ENCODE data around the gene JUP. TPM values are rescaled to one million over a fixed set of nuclear protein-coding genes. Genes with fewer than 3 reads are reported as not detected.

Gene JUP
- total and polyA plus RNA-seq, 2 of the 13 experiments (the other 11 are each of a cell fraction or from before 2014, with no cell fraction given): 12.1 to 20.6 TPM

- no peaks in the 10 kb centered on the region for H3K9me3 ChIP-seq (ENCODE audit: low read length)
- CTCF ChIA-PET (ENCODE audit: low intra/inter-chr PET ratio, low total read pairs): no interaction called here
- H3K9ac ChIP-seq (ENCODE audit: insufficient read depth, low read depth, low read length): no peak overlapping the region
- in situ Hi-C loops (cut with HindIII; ENCODE audit: extremely low pct_ligation_motif_present, low pct_unique_long_range_greater_than_20kb) (no loop called here), intact Hi-C loops (cut with micrococcal nuclease; ENCODE audit: unreplicated experiment) (no loop called here)
- no peaks in the 10 kb centered on the region for H3K27me3 ChIP-seq (ENCODE audit: control insufficient read depth in 1 of 2, insufficient read depth in 2 of 2, low read length in 2 of 2)
- no peak overlapping the region for H3K4me2 ChIP-seq (ENCODE audit: low read depth, low read length)
- peaks cover 9% of the 10 kb centered on the region; the same call in 1 of the 2 replicates for H4K20me1 ChIP-seq (ENCODE audit: insufficient read depth, low read length)
- TSS peak; percentile 73 for BruUV-seq (replicated peaks)
- peak; percentile 8 for ATAC-seq
- H3K36me3 ChIP-seq (replicated peaks in 1 of 2; ENCODE audit: control insufficient read depth in 1 of 2, insufficient read depth in 2 of 2, low read length in 2 of 2): peaks cover 28 to 55% of the 10 kb centered on the region in 2 experiments
- peaks cover 37% of the 10 kb centered on the region for H3K4me1 ChIP-seq (ENCODE audit: insufficient read depth, low read length)
- DNase-seq (ENCODE audit: low spot score): no peak
- H3K79me2 ChIP-seq (ENCODE audit: insufficient read depth, low read length): peaks cover 2% of the 10 kb centered on the region
- no peak overlapping the region for H2AFZ ChIP-seq (ENCODE audit: low read length)
- H3K27ac ChIP-seq (ENCODE audit: extremely low read length, insufficient read depth, low read length): no peak overlapping the region
- FAIRE-seq: no peak
- H3K4me3 ChIP-seq (replicated peaks in 1 of 3; ENCODE audit: insufficient read depth in 1 of 3, low read depth in 2 of 3, low read length in 3 of 3): no peak overlapping the region
- 95% methylated on average over 12 of the region's 12 CpGs for WGBS (ENCODE audit: low lambda C conversion rate)
- POLR2A ChIA-PET: interaction anchor here (1.0 to 1.8 kb wide), 6 partner anchors 8 to 137 kb away, joined by 3 to 10 read pairs (median 6); partner anchors contain the start of genes FKBP10 and P3H4
- no peak for TF ChIP-seq KDM5A (IDR thresholded peaks at IDR 0.05; ENCODE audit: borderline replicate concordance, low read length)
- TF ChIP-seq ZNF766 (CRISPR knock-in tag; IDR thresholded peaks at IDR 0.05; ENCODE audit: borderline replicate concordance): no peak
- peak; percentile 42 for TF ChIP-seq POLR2AphosphoS5 (IDR thresholded peaks at IDR 0.05; ENCODE audit: low read depth, low read length)
- TF ChIP-seq, protein P1, sequence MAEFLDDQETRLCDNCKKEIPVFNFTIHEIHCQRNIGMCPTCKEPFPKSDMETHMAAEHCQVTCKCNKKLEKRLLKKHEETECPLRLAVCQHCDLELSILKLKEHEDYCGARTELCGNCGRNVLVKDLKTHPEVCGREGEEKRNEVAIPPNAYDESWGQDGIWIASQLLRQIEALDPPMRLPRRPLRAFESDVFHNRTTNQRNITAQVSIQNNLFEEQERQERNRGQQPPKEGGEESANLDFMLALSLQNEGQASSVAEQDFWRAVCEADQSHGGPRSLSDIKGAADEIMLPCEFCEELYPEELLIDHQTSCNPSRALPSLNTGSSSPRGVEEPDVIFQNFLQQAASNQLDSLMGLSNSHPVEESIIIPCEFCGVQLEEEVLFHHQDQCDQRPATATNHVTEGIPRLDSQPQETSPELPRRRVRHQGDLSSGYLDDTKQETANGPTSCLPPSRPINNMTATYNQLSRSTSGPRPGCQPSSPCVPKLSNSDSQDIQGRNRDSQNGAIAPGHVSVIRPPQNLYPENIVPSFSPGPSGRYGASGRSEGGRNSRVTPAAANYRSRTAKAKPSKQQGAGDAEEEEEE (CRISPR knock-in tag; IDR thresholded peaks at IDR 0.05; ENCODE audit: borderline replicate concordance): no peak
- TF ChIP-seq SMC3 (IDR thresholded peaks at IDR 0.05; ENCODE audit: low read length): no peak
- TF ChIP-seq ZSCAN9 (CRISPR knock-in tag; IDR thresholded peaks at IDR 0.05; ENCODE audit: borderline replicate concordance): no peak
- TF ChIP-seq HMG20A (CRISPR knock-in tag; IDR thresholded peaks at IDR 0.05; ENCODE audit: borderline replicate concordance): no peak
- TF ChIP-seq ETS1 (CRISPR knock-in tag; IDR thresholded peaks at IDR 0.05): 0 out of 2 replicates have a peak, but pooled peaks have one; percentile 35
- no peak for TF ChIP-seq ZFP41 (CRISPR knock-in tag; IDR thresholded peaks at IDR 0.05; ENCODE audit: borderline replicate concordance)
- TF ChIP-seq, protein P2, sequence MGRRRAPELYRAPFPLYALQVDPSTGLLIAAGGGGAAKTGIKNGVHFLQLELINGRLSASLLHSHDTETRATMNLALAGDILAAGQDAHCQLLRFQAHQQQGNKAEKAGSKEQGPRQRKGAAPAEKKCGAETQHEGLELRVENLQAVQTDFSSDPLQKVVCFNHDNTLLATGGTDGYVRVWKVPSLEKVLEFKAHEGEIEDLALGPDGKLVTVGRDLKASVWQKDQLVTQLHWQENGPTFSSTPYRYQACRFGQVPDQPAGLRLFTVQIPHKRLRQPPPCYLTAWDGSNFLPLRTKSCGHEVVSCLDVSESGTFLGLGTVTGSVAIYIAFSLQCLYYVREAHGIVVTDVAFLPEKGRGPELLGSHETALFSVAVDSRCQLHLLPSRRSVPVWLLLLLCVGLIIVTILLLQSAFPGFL (CRISPR knock-in tag; IDR thresholded peaks at IDR 0.05): no peak
- TF ChIP-seq ERF (CRISPR knock-in tag; IDR thresholded peaks at IDR 0.05): no peak
- peak; percentile 67 for TF ChIP-seq AGO2 (optimal IDR thresholded peaks at IDR 0.05; ENCODE audit: low read depth, low read length)
- TF ChIP-seq, protein P3, sequence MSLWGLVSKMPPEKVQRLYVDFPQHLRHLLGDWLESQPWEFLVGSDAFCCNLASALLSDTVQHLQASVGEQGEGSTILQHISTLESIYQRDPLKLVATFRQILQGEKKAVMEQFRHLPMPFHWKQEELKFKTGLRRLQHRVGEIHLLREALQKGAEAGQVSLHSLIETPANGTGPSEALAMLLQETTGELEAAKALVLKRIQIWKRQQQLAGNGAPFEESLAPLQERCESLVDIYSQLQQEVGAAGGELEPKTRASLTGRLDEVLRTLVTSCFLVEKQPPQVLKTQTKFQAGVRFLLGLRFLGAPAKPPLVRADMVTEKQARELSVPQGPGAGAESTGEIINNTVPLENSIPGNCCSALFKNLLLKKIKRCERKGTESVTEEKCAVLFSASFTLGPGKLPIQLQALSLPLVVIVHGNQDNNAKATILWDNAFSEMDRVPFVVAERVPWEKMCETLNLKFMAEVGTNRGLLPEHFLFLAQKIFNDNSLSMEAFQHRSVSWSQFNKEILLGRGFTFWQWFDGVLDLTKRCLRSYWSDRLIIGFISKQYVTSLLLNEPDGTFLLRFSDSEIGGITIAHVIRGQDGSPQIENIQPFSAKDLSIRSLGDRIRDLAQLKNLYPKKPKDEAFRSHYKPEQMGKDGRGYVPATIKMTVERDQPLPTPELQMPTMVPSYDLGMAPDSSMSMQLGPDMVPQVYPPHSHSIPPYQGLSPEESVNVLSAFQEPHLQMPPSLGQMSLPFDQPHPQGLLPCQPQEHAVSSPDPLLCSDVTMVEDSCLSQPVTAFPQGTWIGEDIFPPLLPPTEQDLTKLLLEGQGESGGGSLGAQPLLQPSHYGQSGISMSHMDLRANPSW (CRISPR knock-in tag; IDR thresholded peaks at IDR 0.05; ENCODE audit: borderline replicate concordance): no peak
- 0 out of 2 replicates have a peak, but pooled peaks have one; percentile 71 for TF ChIP-seq AKAP8 (CRISPR knock-in tag; IDR thresholded peaks at IDR 0.05)
- TF ChIP-seq RBM22 (optimal IDR thresholded peaks at IDR 0.05; ENCODE audit: low read length): peak; percentile 53
- TF ChIP-seq MEF2D (CRISPR knock-in tag; IDR thresholded peaks at IDR 0.05): 0 out of 2 replicates have a peak, but pooled peaks have one; percentile 26
- TF ChIP-seq ZFY (CRISPR knock-in tag; IDR thresholded peaks at IDR 0.05): 0 out of 2 replicates have a peak, but pooled peaks have one; percentile 20
These were observed 36.0 kb upstream of the JUP start for GRCh38 chr17:41822216-41823140.
